HepG2 (cell line): ENCODE data around the gene CD40. TPM values are rescaled to one million over a fixed set of nuclear protein-coding genes. Genes with fewer than 3 reads are reported as not detected.

Source experiments
- CREB3 ChIP-seq: sonication (generic); formaldehyde crosslinking; IDR thresholded peaks from 2 replicates; pipeline ENCODE4 v1.5.0; 2020; ENCODE audit warnings: missing genetic modification reagents
- DMAP1 ChIP-seq: IDR thresholded peaks from 2 replicates; pipeline ENCODE4 v1.6.1; 2016
- DMTF1 ChIP-seq: sonication (generic); formaldehyde crosslinking; IDR thresholded peaks from 2 replicates; pipeline ENCODE4 v1.4.0; 2020; ENCODE audit warnings: mild to moderate bottlenecking, missing genetic modification reagents
- ELF4 ChIP-seq: sonication (generic); formaldehyde crosslinking; IDR thresholded peaks from 2 replicates; pipeline ENCODE4 v1.5.0; 2020; ENCODE audit warnings: missing genetic modification reagents, mild to moderate bottlenecking, moderate library complexity, borderline replicate concordance
- GTF2F1 ChIP-seq: fragments of 150-350 bp; IDR thresholded peaks from 2 replicates; pipeline ENCODE4 v1.6.1; 2014; ENCODE audit warnings: low read length
- HNF4A ChIP-seq: sonication (generic); formaldehyde crosslinking; IDR thresholded peaks from 2 replicates; pipeline ENCODE4 v1.4.0; 2020; ENCODE audit warnings: missing genetic modification reagents
- KAT7 ChIP-seq: IDR thresholded peaks from 2 replicates; pipeline ENCODE4 v1.6.1; 2018; ENCODE audit warnings: borderline replicate concordance, missing compliant biosample characterization
- MED13 ChIP-seq: sonication (generic); formaldehyde crosslinking; IDR thresholded peaks from 2 replicates; pipeline ENCODE4 v1.5.0; 2020; ENCODE audit warnings: missing genetic modification reagents
- MTA3 ChIP-seq: sonication (generic); formaldehyde crosslinking; IDR thresholded peaks from 2 replicates; pipeline ENCODE4 v1.4.0; 2020; ENCODE audit warnings: missing genetic modification reagents
- POGK ChIP-seq: sonication (generic); formaldehyde crosslinking; conservative IDR thresholded peaks from 2 replicates; pipeline ENCODE4 v1.8.0; 2022; ENCODE audit warnings: mild to moderate bottlenecking, moderate library complexity, missing genetic modification reagents
- PTBP1 ChIP-seq: fragments of 200-400 bp; formaldehyde crosslinking; IDR thresholded peaks from 2 replicates; pipeline ENCODE4 v1.6.1; 2018; ENCODE audit warnings: low read length, low read depth; ENCODE audit not compliant: poor library complexity, severe bottlenecking
- RAD51 ChIP-seq: fragments of 450-650 bp; IDR thresholded peaks from 2 replicates; pipeline ENCODE4 v1.6.1; 2016; ENCODE audit warnings: borderline replicate concordance
- RCOR2 ChIP-seq: IDR thresholded peaks from 2 replicates; pipeline ENCODE4 v1.6.1; 2016; ENCODE audit warnings: missing biosample characterization, missing genetic modification reagents
- SALL1 ChIP-seq: sonication (generic); formaldehyde crosslinking; IDR thresholded peaks from 2 replicates; pipeline ENCODE4 v1.8.0; 2022; ENCODE audit warnings: mild to moderate bottlenecking, missing genetic modification reagents
- SIX4 ChIP-seq: sonication (generic); formaldehyde crosslinking; IDR thresholded peaks from 2 replicates; pipeline ENCODE4 v1.4.0; 2020; ENCODE audit warnings: missing genetic modification reagents
- THYN1 ChIP-seq: sonication (generic); formaldehyde crosslinking; IDR thresholded peaks from 2 replicates; pipeline ENCODE4 v1.8.1; 2023; ENCODE audit warnings: low read depth, mild to moderate bottlenecking, moderate library complexity, missing genetic modification reagents, borderline replicate concordance
- TRIM22 ChIP-seq: fragments of 450-650 bp; IDR thresholded peaks from 2 replicates; pipeline ENCODE4 v1.6.1; 2017
- ZNF251 ChIP-seq: sonication (generic); formaldehyde crosslinking; IDR thresholded peaks from 2 replicates; pipeline ENCODE4 v1.9.0; 2021; ENCODE audit warnings: mild to moderate bottlenecking, missing genetic modification reagents
- ZNF292 ChIP-seq: sonication (generic); formaldehyde crosslinking; IDR thresholded peaks from 2 replicates; pipeline ENCODE4 v1.8.1; 2022; ENCODE audit warnings: mild to moderate bottlenecking, low read depth, missing genetic modification reagents, borderline replicate concordance
- ZNF549 ChIP-seq: sonication (generic); formaldehyde crosslinking; IDR thresholded peaks from 2 replicates; pipeline ENCODE4 v1.5.0; 2020; ENCODE audit warnings: missing genetic modification reagents
- ZNF552 ChIP-seq: sonication (generic); formaldehyde crosslinking; IDR thresholded peaks from 2 replicates; pipeline ENCODE4 v1.9.0; 2022; ENCODE audit warnings: missing genetic modification reagents, mild to moderate bottlenecking, borderline replicate concordance
- ZNF780A ChIP-seq: sonication (generic); formaldehyde crosslinking; IDR thresholded peaks from 2 replicates; pipeline ENCODE4 v1.8.0; 2022; ENCODE audit warnings: mild to moderate bottlenecking, missing genetic modification reagents, moderate library complexity
- ZNF839 ChIP-seq: sonication (generic); formaldehyde crosslinking; IDR thresholded peaks from 2 replicates; pipeline ENCODE4 v1.4.0; 2020; ENCODE audit warnings: missing genetic modification reagents, mild to moderate bottlenecking, borderline replicate concordance
- ZXDC ChIP-seq: sonication (generic); formaldehyde crosslinking; IDR thresholded peaks from 2 replicates; pipeline ENCODE4 v1.5.0; 2020; ENCODE audit warnings: mild to moderate bottlenecking, missing genetic modification reagents
- polyA plus RNA-seq, 8 experiments: library from polyadenylated mRNA; depleted of rRNA in 3 of 8; stranded (reverse) in 7 of 8; unstranded in 1 of 8; fragments of >200 nt; fragmentation: Illumina TruSeq in 4 of 8; extraction: Trizol in 4 of 8; gene quantifications; 2 replicates each; pipeline versions ENCODE4 v1.2.1 to v1.2.3, GENCODE V29; 2011 to 2016; ENCODE audit warnings: low read depth in 4 of 8, missing spikeins in 1 of 8, mixed read lengths in 1 of 8; ENCODE audit not compliant: insufficient read depth in 1 of 8
- total RNA-seq, 5 experiments: library from RNA; depleted of rRNA; stranded (reverse); fragments of >200 nt; fragmentation: Illumina TruSeq; extraction: Trizol; gene quantifications; 2 replicates each; pipeline ENCODE4 v1.2.3, GENCODE V29; 2016; ENCODE audit warnings: low read depth in 1 of 5

Gene CD40
- total and polyA plus RNA-seq, 2 of the 13 experiments (the other 11 are each of a cell fraction or from before 2014, with no cell fraction given) = 4.6 to 13.4 TPM

- TF ChIP-seq ZXDC (CRISPR knock-in tag) (no peak), ZNF839 (CRISPR knock-in tag) (no peak), ZNF552 (CRISPR knock-in tag) (no peak), KAT7 (CRISPR knock-in tag) (no peak), RAD51 (no peak), DMAP1 (CRISPR knock-in tag) (no peak), RCOR2 (CRISPR knock-in tag) (no peak), POGK (CRISPR knock-in tag) (no peak), SALL1 (CRISPR knock-in tag) (peak; percentile 28; the same call in 1 of the 2 replicates), ELF4 (CRISPR knock-in tag) (no peak), ZNF292 (CRISPR knock-in tag) (no peak), ZNF251 (CRISPR knock-in tag) (no peak), PTBP1 (no peak), HNF4A (CRISPR knock-in tag) (no peak), TRIM22 (no peak), ZNF549 (CRISPR knock-in tag) (no peak), THYN1 (CRISPR knock-in tag) (no peak), CREB3 (CRISPR knock-in tag) (no peak), MED13 (CRISPR knock-in tag) (no peak), SIX4 (CRISPR knock-in tag) (no peak), ZNF780A (CRISPR knock-in tag) (no peak), DMTF1 (CRISPR knock-in tag) (no peak), MTA3 (CRISPR knock-in tag) (no peak), GTF2F1 (no peak)
Observed at GRCh38 chr20:46132705-46133120, 14.6 kb downstream of the CD40 start (continued).
